Ovary (tissue), 9 donors: Measurements from ENCODE around the gene HTRA2. TPM values are rescaled to one million over a fixed set of nuclear protein-coding genes. Genes with fewer than 3 reads are reported as not detected.

Experiments used
- DNase-seq, 5 donors: peaks; one replicate each; pipeline ENCODE4 v3.0.0-alpha.2; 2019 to 2020
- H3K27ac ChIP-seq, 2 donors: fragments of 200-600 bp; one replicate each; pipeline versions ENCODE4 v1.5.1 to v1.8.0; 2019 to 2022
- H3K27me3 ChIP-seq: fragments of 200-600 bp; one replicate; pipeline ENCODE4 v1.8.0; 2022
- H3K36me3 ChIP-seq: fragments of 200-600 bp; sonication (generic); one replicate; pipeline ENCODE4 v1.5.1; 2019
- H3K4me1 ChIP-seq: one replicate; pipeline ENCODE4 v1.8.1; 2013; ENCODE audit warnings: mild to moderate bottlenecking, moderate library complexity; ENCODE audit not compliant: insufficient read depth
- H3K4me3 ChIP-seq: fragments of 200-600 bp; sonication (generic); one replicate; pipeline ENCODE4 v1.5.1; 2017
- H3K9me3 ChIP-seq, 2 donors: fragments of 200-600 bp in 1 of 2; sonication (generic) in 1 of 2; one replicate each; pipeline versions ENCODE4 v1.5.1 to v1.8.1; 2013 to 2019; ENCODE audit warnings: mild to moderate bottlenecking in 1 of 2, moderate library complexity in 1 of 2
- CTCF ChIP-seq, 3 donors: fragments of 450-650 bp in 2 of 3; fragments of 200-600 bp in 1 of 3; IDR thresholded peaks; one replicate each; pipeline versions ENCODE4 v1.5.1 to v1.8.0; 2016 to 2022; ENCODE audit warnings: antibody characterized with exemption in 3 of 3, mild to moderate bottlenecking in 1 of 3
- EP300 ChIP-seq: sonication (generic); formaldehyde crosslinking; IDR thresholded peaks from one replicate; pipeline ENCODE4 v1.6.1; 2017; ENCODE audit warnings: antibody characterized with exemption
- POLR2A ChIP-seq: fragments of 450-650 bp; IDR thresholded peaks from one replicate; pipeline ENCODE4 v1.6.1; 2017; ENCODE audit warnings: antibody characterized with exemption, mild to moderate bottlenecking, moderate library complexity
- WGBS, 3 donors: extraction: QIAGEN DNeasy Blood & Tissue Kit in 1 of 3; methylation state at CpG; one replicate each; pipeline versions ENCODE4 v1.1.5 to v1.1.7; 2013 to 2017; 5-methylcytosine and 5-hydroxymethylcytosine counted together
- intact Hi-C, 4 donors: fragments of 100-400 bp; cut with DNase I; formaldehyde crosslinking; loops; one replicate each; pipeline versions ENCODE4 v1.11.0 to v1.15.1; 2022 to 2023
- polyA plus RNA-seq, 2 donors: library from polyadenylated mRNA; stranded (reverse); fragments of 200-250 nt in 1 of 2; fragments of 350-450 nt in 1 of 2; fragmentation: Illumina TruSeq in 1 of 2; extraction: RNeasy Lipid Tissue Mini Kit (QIAGEN cat#74804) in 1 of 2; gene quantifications; one replicate each; pipeline ENCODE4 v1.2.3, GENCODE V29; 2013 to 2014
- total RNA-seq, 7 donors: library from RNA; depleted of rRNA in 2 of 7; stranded (reverse); fragments of >200 nt in 2 of 7; fragmentation: NEBNext Ultra II Directional in 3 of 7; extraction: Animal tissue kit (Norgen Biotek cat#: 25700) in 3 of 7; gene quantifications; one replicate each; pipeline versions ENCODE4 v1.1.0 to v1.2.4, GENCODE V29; 2016 to 2023
- donor health status: DM: no; HTN: no; CAD: no; lungs with moderate emphysema.
- donor health status: DM: no; HTN: no; CAD: no.
- donor health status: Bipolar disorder and iron deficiency.
- donor health status: DM: yes; HTN: yes; CAD: no.
- donor health status: DM: no; HTN: no; CAD: no.
- donor health status: DM: yes; HTN: yes; CAD: no.

The HTRA2 gene
- total and polyA plus RNA-seq, 9 donors, result 28.7 to 47.6 (median 36.9) TPM

GRCh38 chr2:74548900-74549826 is 19.4 kb downstream of the HTRA2 start:
- Histone ChIP-seq H3K9me3 (no peaks in the 10 kb centered on the region), H3K27ac (peak overlapping the region in 1 of 2 donors; percentile 16), H3K27me3 (no peaks in the 10 kb centered on the region), H3K36me3 (no peaks in the 10 kb centered on the region), H3K4me3 (peak overlapping the region; percentile 40), H3K4me1 (peaks cover 11% of the 10 kb centered on the region)
- TF ChIP-seq EP300 (no peak), POLR2A (peak; percentile 18)
- intact Hi-C loops, result no loop called here
- 7 to 11% (median 8%) methylated on average over 59 to 85 of the region's 85 CpGs for WGBS, 3 donors
- peak; percentile 58 to 78 (median 68) for DNase-seq

- intact Hi-C loops, result no loop called here
- WGBS, 3 donors, result 93 to 94% (median 93%) methylated on average over 7 of the region's 7 CpGs
- no peaks in the 10 kb centered on the region for H3K27me3 ChIP-seq
- H3K4me3 ChIP-seq, result no peak overlapping the region
- H3K36me3 ChIP-seq, result no peaks in the 10 kb centered on the region
- no peak for TF ChIP-seq CTCF (IDR thresholded peaks at IDR 0.05)
- no peak for TF ChIP-seq POLR2A
- TF ChIP-seq EP300, result no peak
- H3K4me1 ChIP-seq, result peaks cover 11% of the 10 kb centered on the region
- H3K27ac ChIP-seq, result no peak overlapping the region
- no peaks in the 10 kb centered on the region for H3K9me3 ChIP-seq
- DNase-seq, result no peak
Measured at GRCh38 chr2:74550231-74550630, 20.5 kb downstream of the HTRA2 start.

- no peak overlapping the region for H3K27ac ChIP-seq
Measured at GRCh38 chr2:74551530-74551929, 21.8 kb downstream of the HTRA2 start.

GRCh38 chr2:74551942-74552913 is 22.5 kb downstream of the HTRA2 start:
- Histone ChIP-seq H3K36me3 (no peaks in the 10 kb centered on the region), H3K4me3 (no peak overlapping the region), H3K27me3 (no peaks in the 10 kb centered on the region), H3K27ac (no peak overlapping the region), H3K4me1 (peaks cover 11% of the 10 kb centered on the region), H3K9me3 (no peaks in the 10 kb centered on the region)
- DNase-seq, result no peak
- TF ChIP-seq POLR2A (no peak), EP300 (no peak), CTCF (IDR thresholded peaks at IDR 0.05) (no peak)
- intact Hi-C loops, result no loop called here
- 86 to 88% (median 86%) methylated on average over 21 of the region's 21 CpGs for WGBS, 3 donors

More at GRCh38 chr2:74551530-74551929, 21.8 kb downstream of the HTRA2 start:
- H3K4me3 ChIP-seq, result no peak overlapping the region
- H3K9me3 ChIP-seq, result no peaks in the 10 kb centered on the region
- H3K27me3 ChIP-seq, result no peaks in the 10 kb centered on the region
- intact Hi-C loops, result no loop called here
- peaks cover 11% of the 10 kb centered on the region for H3K4me1 ChIP-seq
- no peaks in the 10 kb centered on the region for H3K36me3 ChIP-seq
- TF ChIP-seq EP300, result no peak
- no peak for TF ChIP-seq CTCF (IDR thresholded peaks at IDR 0.05)
- no peak for TF ChIP-seq POLR2A
- DNase-seq, result no peak
